C1 segment of cervical spinal cord (tissue), 14 donors: ENCODE data around the gene MTA2.

ENCODE experiments used
- DNase-seq, 14 donors: peaks; one replicate each; lab custom pipeline; 2025; lab: John Stamatoyannopoulos, UW

Gene MTA2

GRCh38 chr11:62612366-62613290 lies 11.0 kb upstream of the MTA2 start, which contains the start of the genes EML3 and ROM1:
TSS of gene EML3 (minus strand) at chr11:62612775. CDS start at chr11:62612457, 318 bp downstream.
TSS of gene ROM1 (plus strand) at chr11:62613257. CDS start at chr11:62613282, 25 bp downstream.
- DNase-seq = peak in 13 of 14 donors; percentile 80 to 97 (median 88)

- peak in 6 of 14 donors; percentile 35 to 59 (median 52) for DNase-seq
Measured at GRCh38 chr11:62611705-62612365, 10.2 kb upstream of the MTA2 start.

- peak in 1 of 14 donors; percentile 41 for DNase-seq
Measured at GRCh38 chr11:62610814-62611704, 9.4 kb upstream of the MTA2 start.

GRCh38 chr11:62610403-62610802 lies 8.7 kb upstream of the MTA2 start:
- DNase-seq = no peak

- no peak for DNase-seq
Measured at GRCh38 chr11:62608776-62609175, 7.1 kb upstream of the MTA2 start.

GRCh38 chr11:62607714-62608113 lies 6.0 kb upstream of the MTA2 start:
- no peak for DNase-seq

GRCh38 chr11:62605902-62606301 lies 4.2 kb upstream of the MTA2 start:
- DNase-seq = no peak

GRCh38 chr11:62605467-62605866 lies 3.8 kb upstream of the MTA2 start:
- no peak for DNase-seq

- DNase-seq = peak in 1 of 14 donors; percentile 21
Measured at GRCh38 chr11:62604460-62605120, 2.9 kb upstream of the MTA2 start.

- no peak for DNase-seq
Measured at GRCh38 chr11:62603776-62604299, 2.2 kb upstream of the MTA2 start.

GRCh38 chr11:62603072-62603408 lies 1.4 kb upstream of the MTA2 start:
- no peak for DNase-seq

- DNase-seq = peak in 13 of 14 donors; percentile 58 to 91 (median 82)
Measured at GRCh38 chr11:62602141-62603071, 741 bp upstream of the MTA2 start.

GRCh38 chr11:62601122-62601371 lies 618 bp downstream of the MTA2 start:
- peak in 2 of 14 donors; percentile 55 to 76 for DNase-seq

- DNase-seq = peak in 1 of 14 donors; percentile 45
Measured at GRCh38 chr11:62600367-62601121, 1.1 kb downstream of the MTA2 start.

GRCh38 chr11:62599901-62600300 lies 1.8 kb downstream of the MTA2 start:
- no peak for DNase-seq

GRCh38 chr11:62599069-62599696 lies 2.5 kb downstream of the MTA2 start:
- peak in 13 of 14 donors; percentile 27 to 96 (median 82) for DNase-seq

- DNase-seq = no peak
Measured at GRCh38 chr11:62595124-62595523, 6.5 kb downstream of the MTA2 start.

- DNase-seq = peak in 10 of 14 donors; percentile 13 to 59 (median 35)
Measured at GRCh38 chr11:62593434-62594044, 8.1 kb downstream of the MTA2 start.
